ENCODE data around the gene AJAP1.

DNA sequence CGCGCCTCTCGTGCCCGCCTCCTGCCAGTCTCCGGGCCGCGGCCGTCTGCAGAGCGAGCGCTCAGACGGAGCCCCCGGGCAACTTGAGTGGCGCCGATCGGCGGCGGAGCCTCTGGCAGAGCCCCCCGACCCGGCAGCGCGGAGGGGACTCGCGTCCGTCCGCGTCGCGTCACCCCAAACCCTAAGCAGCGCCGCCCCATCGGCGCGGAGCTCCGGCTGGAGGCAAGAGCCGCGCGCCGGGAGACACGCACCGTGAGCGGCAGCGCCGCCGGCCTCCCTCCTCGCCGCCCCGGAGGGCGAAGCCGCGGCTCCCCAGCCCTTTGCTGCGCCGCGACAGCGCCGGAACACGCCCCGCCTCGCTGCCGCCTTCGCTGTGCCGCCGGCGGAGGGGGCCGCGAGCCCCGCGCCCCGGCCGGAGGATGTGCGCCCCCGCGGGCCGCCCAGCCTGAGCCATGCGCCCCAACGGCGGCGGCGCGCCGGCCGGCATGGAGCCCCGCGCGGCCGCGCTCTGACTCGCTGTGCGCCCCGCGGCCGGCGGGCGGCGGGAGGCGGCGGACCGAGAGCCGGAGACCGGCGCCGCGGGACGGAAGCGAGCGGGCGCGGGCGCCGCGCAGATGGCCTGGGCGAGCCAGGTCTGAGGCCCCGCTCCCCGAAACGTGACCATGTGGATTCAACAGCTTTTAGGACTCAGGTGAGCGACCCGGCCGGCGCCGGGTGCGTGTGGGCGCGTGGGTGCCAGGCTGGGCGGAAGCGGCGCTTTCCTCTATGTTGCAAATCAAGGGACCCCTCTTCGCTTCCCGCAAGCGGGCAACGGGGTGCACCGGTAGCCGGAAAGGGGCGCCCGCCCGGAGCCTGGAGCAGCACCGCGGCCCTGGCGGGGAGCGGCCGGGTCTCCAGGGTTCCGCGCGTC is 610 bp downstream of the AJAP1 start:
- no peak for TF ChIP-seq EP300 (IDR thresholded peaks at IDR 0.05)
- TF ChIP-seq CTCF (IDR thresholded peaks at IDR 0.05) = no peak

All from sigmoid colon (tissue), 4 donors.